Left lobe of liver (tissue), 2 donors: Measurements from ENCODE around the gene CSTF3. TPM values are rescaled to one million over a fixed set of nuclear protein-coding genes. Genes with fewer than 3 reads are reported as not detected.
"Not testable (repeated sequence)": the region's sequence is repeated elsewhere in the genome, so short reads cannot be mapped to it uniquely, and the experiment has no call there.

Source experiments
- ATAC-seq: fragments of 200-7000 bp; cut with Tn5 transposase; one replicate; pipeline ENCODE4 v1.9.1; 2020; ENCODE audit warnings: mild to moderate bottlenecking, moderate library complexity
- DNase-seq: peaks from one replicate; pipeline ENCODE4 v3.0.0-alpha.2; 2020; ENCODE audit warnings: low spot score
- total RNA-seq: library from RNA; stranded (reverse); gene quantifications from one replicate; pipeline ENCODE4 v1.2.1, GENCODE V29; 2021
- donor health status: DM: no; HTN: no; CAD: no; lungs with moderate emphysema.
- donor health status: DM: no; HTN: yes; CAD: no.

CSTF3 gene
- total RNA-seq, 1 donor from 2014 or later: 9.9 TPM

GRCh38 chr11:33162831-33163230, 1.6 kb upstream of the CSTF3 start:
- DNase-seq (no peak), ATAC-seq (no peak)

GRCh38 chr11:33160587-33160986, 693 bp downstream of the CSTF3 start:
- ATAC-seq (no peak), DNase-seq (no peak)

GRCh38 chr11:33160136-33160535, 1.1 kb downstream of the CSTF3 start:
- peak; percentile 4 for ATAC-seq
- no peak for DNase-seq

GRCh38 chr11:33159378-33159867, 1.9 kb downstream of the CSTF3 start:
- not testable (repeated sequence) for ATAC-seq, DNase-seq

- ATAC-seq: no peak
- no peak for DNase-seq
Observed at GRCh38 chr11:33158596-33159275, 2.5 kb downstream of the CSTF3 start.

- DNase-seq: no peak
- ATAC-seq: no peak
Observed at GRCh38 chr11:33157103-33158027, 3.9 kb downstream of the CSTF3 start.

- no peak for ATAC-seq
- no peak for DNase-seq
Observed at GRCh38 chr11:33151399-33151798, 9.9 kb downstream of the CSTF3 start.

GRCh38 chr11:33147559-33147958, 13.7 kb downstream of the CSTF3 start:
- ATAC-seq: no peak

GRCh38 chr11:33135768-33136443, 25.4 kb downstream of the CSTF3 start:
- DNase-seq (no peak), ATAC-seq (peak; percentile 81)

More at GRCh38 chr11:33147559-33147958, 13.7 kb downstream of the CSTF3 start:
- no peak for DNase-seq

- ATAC-seq (peak; percentile 60), DNase-seq (no peak)
Observed at GRCh38 chr11:33135216-33135615, 26.1 kb downstream of the CSTF3 start.

GRCh38 chr11:33134276-33134675, 27.0 kb downstream of the CSTF3 start:
- DNase-seq (no peak), ATAC-seq (no peak)

GRCh38 chr11:33133761-33134160, 27.5 kb downstream of the CSTF3 start:
- DNase-seq (no peak), ATAC-seq (no peak)

GRCh38 chr11:33132510-33132909, 28.8 kb downstream of the CSTF3 start:
- ATAC-seq: no peak
- no peak for DNase-seq

GRCh38 chr11:33128739-33129138, 32.5 kb downstream of the CSTF3 start:
- ATAC-seq: peak; percentile 39
- no peak for DNase-seq

GRCh38 chr11:33125611-33126010, 35.7 kb downstream of the CSTF3 start:
- ATAC-seq (no peak), DNase-seq (no peak)

- DNase-seq (no peak), ATAC-seq (no peak)
Observed at GRCh38 chr11:33125025-33125424, 36.3 kb downstream of the CSTF3 start.

- not testable (repeated sequence) for ATAC-seq
Observed at GRCh38 chr11:33122696-33123095, 38.6 kb downstream of the CSTF3 start.

GRCh38 chr11:33116535-33116934, 44.7 kb downstream of the CSTF3 start:
- DNase-seq (no peak), ATAC-seq (peak; percentile 42)

More at GRCh38 chr11:33122696-33123095, 38.6 kb downstream of the CSTF3 start:
- DNase-seq: not testable (repeated sequence)

GRCh38 chr11:33110083-33110482, 51.2 kb downstream of the CSTF3 start:
- ATAC-seq (peak; percentile 36), DNase-seq (no peak)

GRCh38 chr11:33109294-33109895, 51.9 kb downstream of the CSTF3 start:
- DNase-seq: no peak
- ATAC-seq: no peak

GRCh38 chr11:33103836-33104235, 57.4 kb downstream of the CSTF3 start:
- ATAC-seq (peak; percentile 45), DNase-seq (no peak)
